ENCODE data around the gene TUFT1.
"Not testable (repeated sequence)": the region's sequence is repeated elsewhere in the genome, so short reads cannot be mapped to it uniquely, and the experiment has no call there.

The TUFT1 gene

DNA sequence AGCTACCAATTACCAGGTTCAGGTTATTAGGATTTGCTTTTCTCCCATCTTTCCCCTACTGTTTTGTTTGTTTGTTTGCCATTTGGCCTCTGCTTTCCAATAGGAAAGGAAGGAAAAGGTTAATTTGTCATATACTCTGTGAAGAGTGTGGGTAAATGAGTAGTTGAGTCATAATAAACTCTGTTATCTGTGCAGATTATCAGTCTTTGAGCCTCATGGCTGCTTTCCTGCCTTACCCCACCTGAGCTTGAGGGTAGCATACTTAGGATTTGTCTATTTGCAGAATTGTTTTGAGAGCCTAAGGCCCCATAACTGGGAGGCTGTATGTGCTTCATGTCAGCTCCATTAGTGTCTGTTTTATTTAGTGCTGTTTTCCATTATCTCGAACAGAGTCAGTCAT lies 38.8 kb downstream of the TUFT1 start:
- no peak for DNase-seq (ENCODE audit: extremely low read depth in 1 of 2, low read depth in 1 of 2)

DNA sequence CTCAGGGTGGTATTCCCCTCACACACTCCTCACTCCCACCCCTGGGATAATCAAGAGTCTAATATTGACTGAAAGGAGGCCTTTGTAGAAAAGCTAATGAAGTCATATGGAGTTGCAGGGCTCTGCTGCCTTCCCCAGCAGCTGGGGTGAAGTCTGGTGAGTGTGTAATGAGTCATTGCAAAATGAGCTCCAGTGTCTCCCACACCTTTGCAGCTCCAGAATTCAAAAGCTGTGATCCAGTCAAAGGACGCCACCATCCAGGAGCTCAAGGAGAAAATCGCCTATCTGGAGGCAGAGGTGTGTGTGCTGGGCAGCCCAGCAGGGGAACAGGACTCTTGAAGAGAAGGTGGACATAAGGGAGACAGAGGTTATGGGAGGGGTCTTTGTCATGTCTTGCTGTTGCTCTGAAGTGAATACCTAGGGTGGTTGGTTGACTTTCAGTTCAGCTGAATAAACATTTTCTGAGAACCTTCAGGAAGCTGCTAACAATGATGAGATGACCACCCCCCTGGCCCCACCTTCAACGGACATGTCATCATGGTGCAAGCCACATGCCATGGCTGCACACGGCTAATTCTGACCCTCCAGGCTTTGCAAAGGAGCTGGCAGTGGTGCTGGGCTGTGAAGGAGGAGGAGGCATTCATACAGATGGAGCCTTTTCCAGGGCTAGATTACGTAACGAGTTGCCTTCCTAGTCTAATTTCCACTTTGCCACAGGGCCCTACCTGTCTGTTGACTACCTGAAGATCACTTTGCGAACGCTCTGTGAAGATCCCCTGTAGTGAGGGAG lies 39.5 kb downstream of the TUFT1 start:
- no peak for DNase-seq (ENCODE audit: extremely low read depth in 1 of 2, low read depth in 1 of 2)

- no peak for DNase-seq (ENCODE audit: extremely low read depth in 1 of 2, low read depth in 1 of 2)
Measured at GRCh38 chr1:151581451-151581850, 41.3 kb downstream of the TUFT1 start.

DNA sequence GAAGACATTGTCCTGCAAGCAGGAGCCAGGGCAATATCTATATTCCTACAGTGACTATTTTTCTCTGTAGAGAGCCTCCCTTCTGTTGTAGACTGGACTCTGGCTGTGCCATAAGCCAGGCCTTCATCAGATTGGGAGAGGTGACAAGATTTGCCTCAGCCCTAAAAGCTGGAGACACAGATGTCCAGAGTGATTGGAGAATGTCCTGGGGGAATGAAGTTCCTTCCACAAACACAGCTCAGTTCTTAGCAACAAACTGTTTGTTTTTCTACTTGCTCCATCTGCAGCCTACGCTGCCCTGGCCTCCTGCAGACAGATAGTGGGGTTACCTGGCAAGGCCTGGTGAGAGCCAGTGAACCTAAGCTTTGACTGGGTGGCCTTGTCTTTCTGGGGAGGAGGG lies 41.8 kb downstream of the TUFT1 start:
- DNase-seq (ENCODE audit: extremely low read depth in 1 of 2, low read depth in 1 of 2), result no peak

DNA sequence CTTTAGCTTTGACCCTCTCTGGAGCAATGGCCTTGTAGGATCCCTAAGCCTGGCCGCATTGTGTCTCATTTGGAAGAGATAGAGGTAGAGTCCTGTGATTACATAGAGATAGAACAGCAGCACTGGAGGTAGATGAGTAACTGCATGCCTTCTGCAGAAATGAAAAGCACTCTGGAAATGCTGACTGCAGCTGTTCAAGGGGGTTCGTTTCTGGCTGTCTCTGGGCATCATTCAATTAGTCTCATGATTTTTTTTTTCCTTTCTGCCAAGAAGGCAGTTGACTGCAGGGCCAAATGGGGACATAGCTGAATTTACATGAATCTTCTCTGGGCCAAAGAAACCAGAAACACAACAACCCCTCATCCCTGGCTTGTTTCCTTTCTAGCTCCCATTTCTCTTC lies 43.7 kb downstream of the TUFT1 start:
- DNase-seq (ENCODE audit: extremely low read depth in 1 of 2, low read depth in 1 of 2), result no peak

- DNase-seq (ENCODE audit: extremely low read depth in 1 of 2, low read depth in 1 of 2), result no peak
Measured at GRCh38 chr1:151584278-151584677, 44.2 kb downstream of the TUFT1 start.

DNA sequence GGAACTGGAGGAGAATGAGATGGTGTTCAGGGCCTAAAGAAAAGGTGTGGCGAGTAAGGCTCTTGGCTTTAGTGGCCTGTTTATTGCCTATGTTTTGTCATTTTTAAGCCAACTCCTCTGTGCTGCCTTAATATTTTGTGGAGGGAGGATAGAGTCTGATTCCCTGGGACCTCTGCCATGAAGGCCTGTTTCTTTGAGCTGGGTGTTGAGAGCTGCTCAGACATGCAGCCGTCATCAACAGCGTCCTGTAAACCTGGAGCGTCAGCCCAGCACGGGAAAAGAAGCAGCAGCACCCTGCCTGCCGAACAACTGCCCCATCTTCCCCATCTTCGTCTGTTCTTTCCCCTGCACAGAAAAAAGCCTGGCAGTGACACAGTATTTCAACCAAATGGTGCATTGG lies 44.7 kb downstream of the TUFT1 start:
- DNase-seq (ENCODE audit: extremely low read depth in 1 of 2, low read depth in 1 of 2), result no peak

- DNase-seq (ENCODE audit: extremely low read depth in 1 of 2, low read depth in 1 of 2), result no peak
Measured at GRCh38 chr1:151585622-151586021, 45.5 kb downstream of the TUFT1 start.

DNA sequence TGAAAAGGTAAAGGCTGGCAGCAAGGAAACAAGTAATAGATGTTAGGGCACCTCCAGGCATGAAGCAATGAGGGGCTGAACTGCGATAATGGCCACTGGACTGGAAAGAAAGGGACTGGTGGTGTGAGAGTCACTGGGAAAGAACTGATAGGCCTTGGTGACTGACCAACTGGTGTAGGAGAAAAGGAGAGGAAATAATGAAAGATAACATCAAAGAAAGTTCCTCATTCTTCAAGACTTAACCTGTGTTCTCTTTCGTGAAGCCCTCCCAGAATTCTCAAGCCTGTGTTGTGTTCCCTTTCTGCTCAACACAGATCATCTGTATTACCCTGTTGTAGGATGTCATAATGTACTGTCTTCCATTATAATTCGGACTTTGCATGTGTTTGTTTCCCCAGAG lies 50.9 kb downstream of the TUFT1 start:
- DNase-seq (ENCODE audit: extremely low read depth in 1 of 2, low read depth in 1 of 2), result no peak

DNA sequence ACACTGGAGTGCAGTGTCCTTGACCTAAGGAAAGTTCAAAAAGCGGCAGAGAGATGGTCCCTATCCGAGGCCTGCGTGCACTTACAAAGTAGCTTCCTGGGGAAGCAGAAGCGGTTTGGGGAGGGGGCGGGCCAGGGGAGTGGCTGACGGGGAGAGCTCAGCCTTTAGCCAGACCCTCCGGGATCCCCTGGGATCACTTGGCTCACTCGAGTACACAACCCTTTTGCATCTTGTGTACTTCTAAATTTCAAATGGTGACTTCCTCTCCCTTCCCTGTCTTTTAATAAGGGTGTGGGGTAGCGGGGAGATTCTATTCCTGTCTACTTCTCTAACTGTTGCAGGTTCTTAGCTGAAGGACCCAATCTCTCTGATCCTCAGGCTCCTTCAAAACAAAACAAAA lies 53.6 kb downstream of the TUFT1 start:
- DNase-seq (ENCODE audit: extremely low read depth in 1 of 2, low read depth in 1 of 2), result no peak

DNA sequence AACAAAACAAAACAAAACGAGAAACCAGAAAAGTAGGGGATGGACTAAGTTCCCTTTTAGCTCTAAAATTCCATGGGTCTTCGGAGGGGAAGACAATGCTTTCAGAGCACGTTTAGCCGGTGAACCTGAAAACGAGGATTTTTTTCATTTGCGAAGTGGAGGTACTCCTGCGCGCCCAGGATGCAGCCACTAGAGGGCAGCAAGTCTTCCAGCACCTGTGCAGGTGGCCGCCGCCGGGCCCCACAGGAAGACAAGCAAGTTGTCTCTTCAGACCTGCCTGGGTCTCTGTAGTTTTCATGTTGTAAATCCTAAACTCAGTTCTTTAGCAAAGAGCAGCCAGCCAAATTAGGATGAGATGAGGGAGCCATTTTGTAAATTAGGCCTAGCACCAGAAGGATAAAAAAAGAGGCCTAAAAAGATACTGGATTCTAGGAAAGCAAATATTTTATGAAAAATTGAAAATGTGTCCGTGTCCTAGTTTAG lies 54.1 kb downstream of the TUFT1 start:
- peak; percentile 68 to 79 for DNase-seq (ENCODE audit: extremely low read depth in 1 of 2, low read depth in 1 of 2)

DNA sequence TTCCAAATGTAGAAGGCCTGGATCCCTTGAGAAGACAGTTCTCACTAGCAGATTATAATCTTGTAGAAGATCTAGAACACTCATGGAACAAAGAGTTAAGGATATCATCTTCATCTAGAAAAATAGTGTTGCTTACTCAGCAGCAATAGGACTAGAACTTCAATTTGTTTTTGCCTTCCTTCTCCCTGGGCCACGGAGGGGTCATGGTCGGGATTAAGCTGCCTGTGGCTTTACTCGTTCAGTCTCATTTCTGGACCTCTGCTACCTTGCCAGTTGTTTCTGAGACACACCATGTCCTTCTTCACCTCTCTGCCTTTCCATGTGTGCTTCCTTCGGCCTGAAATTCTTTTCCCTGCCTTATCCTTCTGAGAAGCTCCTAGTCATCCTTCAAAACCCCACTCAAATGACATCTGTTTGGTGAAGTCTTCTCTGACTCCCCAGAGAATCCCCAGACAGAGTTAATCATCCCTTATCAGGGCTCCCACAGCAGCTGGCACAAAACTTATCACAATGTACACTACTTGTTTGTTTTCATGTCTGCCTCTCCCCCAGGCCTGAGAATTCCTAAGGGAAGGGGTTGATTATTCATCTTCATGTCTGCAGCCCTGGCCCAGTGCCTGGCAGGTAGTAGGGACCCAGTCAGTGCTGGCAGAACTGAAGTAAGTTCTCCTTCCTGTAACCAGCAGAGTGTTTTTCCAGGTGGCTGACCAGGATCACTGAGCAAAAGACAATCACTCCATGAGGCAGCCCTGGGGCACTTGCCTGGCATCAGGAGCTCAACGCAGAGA lies 56.3 kb downstream of the TUFT1 start:
- DNase-seq (ENCODE audit: extremely low read depth in 1 of 2, low read depth in 1 of 2), result no peak

GRCh38 chr1:151602550-151602949 lies 62.4 kb downstream of the TUFT1 start:
- DNase-seq (ENCODE audit: extremely low read depth in 1 of 2, low read depth in 1 of 2), result not testable (repeated sequence)

DNA sequence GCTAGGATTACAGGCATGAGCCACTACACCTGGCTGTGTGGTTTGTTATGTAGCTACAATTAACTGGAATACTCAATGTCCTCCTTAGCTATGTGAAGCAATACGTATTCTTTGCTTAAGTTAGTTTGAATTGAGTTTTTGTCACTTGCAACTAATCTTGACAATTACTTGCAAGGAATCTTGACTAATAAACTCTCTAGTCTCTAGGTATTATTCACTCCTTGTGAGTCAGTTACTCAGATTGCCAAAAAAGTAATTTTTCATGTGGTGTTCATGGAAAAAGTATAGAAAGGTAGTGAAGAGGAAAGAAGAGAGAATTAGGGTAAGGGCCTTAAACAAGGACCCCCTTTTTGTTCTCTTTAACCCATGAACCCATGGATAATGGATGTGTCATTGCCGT lies 64.2 kb downstream of the TUFT1 start:
- no peak for DNase-seq (ENCODE audit: extremely low read depth in 1 of 2, low read depth in 1 of 2)

- no peak for DNase-seq (ENCODE audit: extremely low read depth in 1 of 2, low read depth in 1 of 2)
Measured at GRCh38 chr1:151606384-151606783, 66.3 kb downstream of the TUFT1 start.

DNA sequence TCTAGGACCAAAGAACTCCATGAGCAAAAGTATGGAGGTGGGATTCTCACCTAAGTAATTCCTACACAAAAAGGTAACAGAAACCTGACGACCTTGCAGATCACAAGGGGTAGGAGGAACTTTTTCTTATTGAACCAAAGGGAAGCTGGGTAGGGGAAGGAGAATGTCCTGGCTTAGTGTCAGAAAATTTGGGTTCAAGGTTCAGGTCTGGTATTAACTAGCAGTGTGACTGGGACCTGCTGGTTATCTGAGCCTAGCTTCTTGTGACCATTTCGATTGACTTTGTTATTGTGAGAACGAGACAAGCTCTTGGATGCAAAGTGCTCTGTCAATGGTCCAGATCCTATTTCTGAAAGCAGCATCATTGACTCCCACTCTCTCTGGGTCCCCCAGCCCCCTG lies 66.7 kb downstream of the TUFT1 start:
- DNase-seq (ENCODE audit: extremely low read depth in 1 of 2, low read depth in 1 of 2), result no peak

DNA sequence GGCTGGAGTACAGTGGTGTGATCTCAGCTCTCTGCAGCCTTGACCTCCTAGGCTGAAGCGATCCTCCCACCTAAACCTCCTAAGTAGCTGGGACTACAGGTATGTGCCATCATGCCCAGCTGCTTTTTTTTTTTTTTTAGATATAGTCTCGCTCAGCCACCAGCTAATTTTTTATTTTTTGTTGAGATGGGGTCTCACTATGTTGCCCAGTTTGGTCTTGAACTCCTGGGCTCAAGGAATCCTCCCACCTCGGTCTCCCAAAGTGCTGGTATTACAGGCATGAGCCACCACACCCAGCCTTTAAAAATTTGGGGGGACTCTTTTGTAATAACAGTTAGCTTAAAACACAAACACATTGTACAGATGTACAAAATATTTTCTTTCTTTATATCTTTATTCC lies 70.0 kb downstream of the TUFT1 start:
- DNase-seq (ENCODE audit: extremely low read depth in 1 of 2, low read depth in 1 of 2), result no peak

- no peak for DNase-seq (ENCODE audit: extremely low read depth in 1 of 2, low read depth in 1 of 2)
Measured at GRCh38 chr1:151611288-151611790, 71.2 kb downstream of the TUFT1 start.

DNA sequence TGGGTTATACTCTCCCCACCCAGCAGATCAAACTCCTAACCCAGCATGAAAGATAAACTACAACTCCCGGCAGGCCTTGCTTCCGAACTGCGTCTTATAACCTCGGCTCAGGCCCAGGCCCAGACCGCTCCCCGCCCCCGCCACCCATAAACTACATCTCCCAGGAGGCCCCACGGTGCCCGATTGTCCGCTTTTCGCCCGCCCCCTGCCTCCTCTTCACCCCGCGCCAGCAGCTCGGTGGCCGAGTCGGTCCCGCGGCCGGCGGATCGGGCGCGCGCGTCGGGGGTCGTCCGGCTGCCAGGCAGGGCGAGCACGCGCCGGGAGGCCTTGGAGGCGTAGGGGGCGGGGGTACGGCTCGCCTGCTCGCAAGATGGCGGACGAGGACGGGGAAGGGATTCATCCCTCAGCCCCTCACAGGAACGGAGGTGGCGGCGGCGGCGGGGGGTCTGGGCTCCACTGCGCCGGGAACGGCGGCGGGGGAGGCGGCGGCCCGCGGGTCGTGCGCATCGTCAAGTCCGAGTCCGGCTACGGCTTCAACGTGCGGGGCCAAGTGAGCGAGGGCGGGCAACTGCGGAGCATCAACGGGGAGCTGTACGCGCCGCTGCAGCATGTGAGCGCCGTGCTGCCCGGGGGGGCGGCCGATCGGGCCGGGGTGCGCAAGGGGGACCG lies 71.9 kb downstream of the TUFT1 start, which contains the start of gene SNX27:
Gene SNX27 (plus strand): TSS at position 219 of the 669 bp plus-strand sequence. CDS start 152 bp downstream, at position 371.
- DNase-seq (ENCODE audit: extremely low read depth in 1 of 2, low read depth in 1 of 2), result peak; percentile 74 to 75

DNA sequence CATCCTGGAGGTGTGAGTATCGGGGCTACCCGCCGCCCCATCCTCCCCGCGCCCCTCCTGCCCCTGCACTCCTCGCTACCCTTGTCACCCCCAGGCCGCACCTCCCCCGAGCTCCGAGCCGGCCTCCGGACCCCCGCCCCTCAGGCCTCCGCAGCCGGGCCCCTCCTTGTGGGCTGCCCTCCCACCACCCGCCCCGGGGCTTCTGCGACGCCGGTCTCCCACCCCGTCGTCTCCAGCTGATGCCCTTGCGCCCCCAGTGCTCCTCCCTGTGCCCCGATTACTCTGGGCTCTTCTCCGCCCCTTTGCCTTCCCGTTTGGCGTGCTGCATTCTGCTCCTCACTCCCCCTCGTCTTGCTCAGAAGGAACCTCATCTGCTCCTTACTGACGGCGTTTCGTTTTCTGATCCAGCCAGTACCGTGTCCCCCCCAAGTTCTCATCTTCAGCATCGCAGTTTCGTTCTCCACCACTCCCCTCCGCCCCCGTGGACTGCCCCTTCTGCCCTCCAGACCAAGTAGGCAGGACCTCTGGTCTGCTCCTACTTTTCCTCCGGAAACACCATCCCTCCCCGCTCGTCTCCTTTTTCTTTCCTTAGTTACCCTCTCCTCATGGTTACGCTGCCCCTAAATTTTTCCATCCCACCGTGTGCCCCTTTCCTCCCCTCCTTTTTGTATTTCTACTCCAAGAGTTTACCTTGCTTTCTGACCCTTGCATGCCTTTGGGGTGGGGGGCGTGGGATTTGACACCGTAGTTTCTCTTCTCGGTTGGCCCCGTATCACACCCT lies 72.6 kb downstream of the TUFT1 start:
- DNase-seq (ENCODE audit: extremely low read depth in 1 of 2, low read depth in 1 of 2), result no peak
